GM18498 (cell line): ENCODE results near the gene C17orf100.
"Not testable (repeated sequence)": the region's sequence is repeated elsewhere in the genome, so short reads cannot be mapped to it uniquely, and the experiment has no call there.

Experiments
- ATAC-seq: cut with Tn5 transposase; IDR thresholded peaks from one replicate; pipeline ENCODE4 v1.9.1; 2021; ENCODE audit warnings: mild to moderate bottlenecking, moderate library complexity; ENCODE audit not compliant: unreplicated experiment

Gene C17orf100

GRCh38 chr17:6640536-6641246 lies 10.9 kb upstream of the C17orf100 start, which contains the start of the genes KIAA0753 and TXNDC17:
TSS of gene KIAA0753 (minus strand) at chr17:6640711. CDS start at chr17:6635103, 5,608 bp downstream.
TSS of gene TXNDC17 (plus strand) at chr17:6641060. CDS start at chr17:6641083, 23 bp downstream.
- ATAC-seq: peak; percentile 93

- no peak for ATAC-seq
These were observed 10.2 kb upstream of the C17orf100 start for GRCh38 chr17:6641247-6641863.

GRCh38 chr17:6642592-6642991 lies 9.0 kb upstream of the C17orf100 start:
- ATAC-seq: no peak

GRCh38 chr17:6643451-6644125 lies 8.0 kb upstream of the C17orf100 start:
- no peak for ATAC-seq

- no peak for ATAC-seq
These were observed 3.4 kb upstream of the C17orf100 start for GRCh38 chr17:6648181-6648580.

- peak; percentile 12 for ATAC-seq
These were observed 424 bp downstream of the C17orf100 start for GRCh38 chr17:6651919-6652452.

DNA sequence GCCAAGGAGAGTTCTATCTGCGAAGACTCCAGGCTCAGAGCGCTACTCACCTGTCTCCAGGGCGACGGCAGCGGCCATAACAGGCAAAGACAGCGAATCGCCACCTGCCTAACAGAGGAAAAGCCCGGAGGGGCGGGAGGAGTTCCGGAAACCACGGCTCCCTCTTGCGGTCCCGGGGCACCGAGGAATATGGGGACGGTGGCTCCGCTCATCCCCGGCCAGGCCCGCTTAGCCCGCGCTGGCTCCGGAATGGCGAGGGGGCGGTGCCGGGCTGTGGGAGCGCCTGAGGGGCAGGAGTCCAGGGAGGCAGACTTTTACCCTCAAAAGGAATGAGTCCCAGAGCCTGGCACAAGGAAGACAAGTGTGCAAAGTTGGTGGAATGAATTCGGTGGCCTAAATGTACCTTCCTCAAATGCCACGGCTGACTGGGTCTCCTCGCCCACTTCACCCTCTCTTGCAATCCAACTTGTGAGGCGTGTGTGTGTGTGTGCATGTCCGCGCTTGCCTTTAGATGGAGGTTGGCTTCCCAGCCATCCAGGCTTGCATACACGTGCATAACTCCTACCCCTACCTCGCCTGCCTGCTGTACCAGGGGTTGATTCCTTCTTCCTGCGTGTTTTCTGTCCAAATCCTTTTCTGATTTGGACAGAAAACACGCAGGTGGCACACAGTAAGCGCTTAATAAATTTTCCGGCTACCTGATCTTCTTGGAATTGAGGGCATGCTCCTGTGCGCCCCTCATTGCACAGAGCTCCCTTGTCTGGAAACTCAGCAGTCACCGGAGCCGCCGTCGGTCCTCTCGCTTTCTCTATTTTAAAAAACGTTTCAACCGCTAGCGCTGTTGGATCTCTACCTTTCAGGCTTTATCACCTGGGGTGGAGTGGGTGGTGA lies 3.5 kb downstream of the C17orf100 start:
- no peak for ATAC-seq

GRCh38 chr17:6655732-6656361 lies 4.3 kb downstream of the C17orf100 start:
- ATAC-seq: not testable (repeated sequence)

DNA sequence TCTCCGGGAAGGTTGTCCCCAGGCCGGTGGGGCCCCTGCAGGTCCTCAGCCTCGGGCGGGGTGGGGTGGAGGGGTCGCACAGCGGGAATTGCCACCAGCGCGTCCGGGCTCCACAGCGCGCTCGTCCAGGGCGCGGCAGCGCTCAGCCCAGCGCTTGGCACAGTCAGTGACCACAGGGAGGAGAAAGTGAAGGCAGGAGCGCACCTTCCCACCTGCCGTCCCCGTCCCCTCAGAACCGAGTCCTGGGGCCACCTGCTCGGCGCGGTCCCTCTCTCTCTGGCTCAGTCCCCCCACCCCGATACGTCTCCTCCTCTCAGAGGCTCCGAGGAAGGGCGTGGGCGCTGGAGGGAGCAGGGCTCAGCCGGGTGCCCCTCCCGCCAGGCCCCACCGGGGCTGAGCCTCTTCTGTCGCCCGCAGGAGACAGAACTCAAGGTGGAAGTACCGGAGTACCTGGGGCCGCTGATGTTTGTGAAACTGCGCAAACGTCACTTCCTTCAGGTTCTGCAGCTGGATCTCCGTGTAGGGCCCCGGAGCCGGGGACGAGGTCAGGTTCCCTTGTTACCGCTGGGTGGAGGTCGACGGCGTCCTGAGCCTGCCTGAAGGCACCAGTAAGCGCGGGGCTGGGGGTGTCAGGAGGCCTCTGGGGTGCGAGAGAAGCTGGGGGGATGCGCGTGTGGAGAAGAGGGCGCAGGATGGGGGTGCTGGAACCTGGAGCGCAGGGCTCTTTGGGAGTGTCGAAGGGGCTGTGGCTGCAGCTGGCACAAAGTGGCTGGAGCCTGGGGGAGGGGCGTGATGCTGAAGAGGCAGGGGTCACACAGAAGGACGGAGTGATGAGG lies 5.5 kb downstream of the C17orf100 start:
- ATAC-seq: not testable (repeated sequence)

DNA sequence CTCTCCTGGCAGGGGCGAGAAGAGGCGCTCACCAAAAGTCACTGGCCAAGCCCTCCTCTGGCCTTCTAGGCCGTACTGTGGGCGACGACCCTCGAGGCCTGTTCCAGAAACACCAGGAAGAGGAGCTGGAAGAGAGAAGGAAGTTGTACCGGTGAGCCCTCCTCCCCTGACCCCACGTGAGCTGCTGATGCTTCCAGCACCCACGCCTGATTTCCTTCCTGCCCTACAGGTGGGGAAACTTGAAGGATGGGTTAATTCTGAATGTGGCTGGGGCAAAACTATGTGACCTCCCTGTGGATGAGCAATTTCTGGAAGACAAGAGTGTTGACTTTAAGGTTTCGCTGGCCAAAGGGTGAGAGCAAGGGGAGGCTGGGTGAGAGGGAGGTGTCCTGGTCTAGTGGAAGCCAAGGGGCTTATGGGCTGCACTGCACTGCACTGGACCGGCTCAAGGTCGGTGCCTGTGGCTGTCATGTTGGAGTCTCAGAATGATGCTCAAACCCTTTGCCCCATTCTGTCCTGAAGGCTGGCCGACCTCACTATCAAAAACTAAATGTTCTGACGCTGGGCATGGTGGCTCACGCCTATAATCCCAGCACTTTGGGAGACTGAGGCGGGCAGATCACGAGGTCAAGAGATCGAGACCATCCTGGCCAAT lies 6.2 kb downstream of the C17orf100 start:
- ATAC-seq: no peak

DNA sequence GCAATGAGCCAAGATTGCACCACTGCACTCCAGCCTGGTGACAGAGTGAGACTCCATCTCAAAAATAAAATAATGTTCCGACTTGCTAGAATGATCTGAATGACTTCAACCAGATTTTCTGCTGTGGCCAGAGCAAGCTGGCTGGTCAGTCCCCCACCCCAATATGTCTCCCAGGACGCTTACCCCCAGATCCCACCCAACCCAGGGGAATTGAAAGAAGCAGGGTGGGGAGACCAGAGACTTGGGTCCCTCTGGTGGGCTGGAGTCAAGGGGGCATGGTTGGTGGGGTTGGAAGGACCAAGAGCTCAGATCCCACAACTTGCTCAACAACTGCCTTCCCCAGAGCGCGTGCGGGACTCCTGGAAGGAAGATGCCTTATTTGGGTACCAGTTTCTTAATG lies 6.8 kb downstream of the C17orf100 start:
- ATAC-seq: not testable (repeated sequence)

- ATAC-seq: no peak
These were observed 8.5 kb downstream of the C17orf100 start for GRCh38 chr17:6660101-6660500.

- ATAC-seq: peak; percentile 79
These were observed 9.4 kb downstream of the C17orf100 start for GRCh38 chr17:6660805-6661463.

GRCh38 chr17:6661464-6661848 lies 9.9 kb downstream of the C17orf100 start:
- no peak for ATAC-seq

GRCh38 chr17:6663200-6663599 lies 11.6 kb downstream of the C17orf100 start:
- ATAC-seq: not testable (repeated sequence)

DNA sequence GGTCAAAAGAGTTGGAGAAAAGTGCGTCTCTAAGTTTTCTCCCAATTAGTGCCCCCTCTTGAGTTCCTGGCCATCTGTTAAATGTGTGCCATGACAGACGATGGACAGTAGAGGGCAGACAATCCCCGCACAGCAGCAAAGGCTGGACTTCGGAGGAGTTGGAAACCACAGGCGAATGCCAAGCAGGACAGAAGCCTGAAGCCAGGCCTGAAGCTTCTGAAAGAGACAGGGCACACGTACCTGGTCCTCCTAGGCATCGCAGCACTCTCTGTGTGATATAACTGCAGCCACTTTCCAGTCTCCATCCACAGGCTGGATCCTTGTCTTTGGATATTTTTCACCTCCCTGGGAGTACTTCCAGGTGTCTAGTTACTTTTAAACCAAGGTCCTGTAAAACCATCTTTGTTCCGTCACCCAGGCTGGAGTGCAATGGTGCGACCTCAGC lies 14.5 kb downstream of the C17orf100 start:
- no peak for ATAC-seq

- no peak for ATAC-seq
These were observed 15.0 kb downstream of the C17orf100 start for GRCh38 chr17:6666557-6666956.

DNA sequence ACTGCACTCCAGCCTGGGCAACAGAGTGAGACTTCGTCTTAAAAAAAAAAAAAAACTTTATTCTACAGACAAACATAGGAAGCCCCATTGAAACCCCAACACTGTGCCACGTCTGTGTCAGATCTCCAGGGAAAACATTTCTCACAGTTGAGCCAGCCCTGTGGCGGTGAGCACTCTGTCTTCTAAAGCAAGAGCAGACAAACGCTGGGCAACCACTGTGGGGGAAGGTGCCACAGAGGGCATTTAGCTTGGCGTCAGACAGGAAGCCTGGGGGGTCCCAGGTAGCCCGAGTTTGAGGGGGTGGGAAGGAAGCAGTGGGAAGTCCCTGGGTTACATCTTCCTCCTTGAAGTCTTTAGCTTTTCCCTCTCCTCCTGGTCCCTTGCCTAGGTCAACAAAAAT lies 16.0 kb downstream of the C17orf100 start:
- no peak for ATAC-seq
